GM19324 (cell line): ENCODE measurements around the gene FAM181A.

ENCODE experiments used
- ATAC-seq: cut with Tn5 transposase; IDR thresholded peaks from one replicate; pipeline ENCODE4 v1.9.1; 2021; ENCODE audit warnings: mild to moderate bottlenecking, moderate library complexity; ENCODE audit not compliant: unreplicated experiment, low FRiP score

FAM181A gene

GRCh38 chr14:93946541-93947090, 19.5 kb downstream of the FAM181A start:
- ATAC-seq, result no peak

- ATAC-seq, result no peak
Measured at GRCh38 chr14:93947282-93947681, 20.1 kb downstream of the FAM181A start.

GRCh38 chr14:93949511-93950075, 22.4 kb downstream of the FAM181A start:
- ATAC-seq, result no peak

GRCh38 chr14:93950948-93951634, 23.9 kb downstream of the FAM181A start:
- no peak for ATAC-seq

GRCh38 chr14:93951635-93952540, 24.7 kb downstream of the FAM181A start:
- no peak for ATAC-seq

- ATAC-seq, result no peak
Measured at GRCh38 chr14:93952829-93953228, 25.7 kb downstream of the FAM181A start.

GRCh38 chr14:93953263-93953662, 26.1 kb downstream of the FAM181A start:
- no peak for ATAC-seq

GRCh38 chr14:93953739-93954515, 26.8 kb downstream of the FAM181A start:
- no peak for ATAC-seq

- no peak for ATAC-seq
Measured at GRCh38 chr14:93954516-93954830, 27.3 kb downstream of the FAM181A start.

GRCh38 chr14:93954900-93955849, 28.0 kb downstream of the FAM181A start:
- no peak for ATAC-seq

GRCh38 chr14:93955850-93956481, 28.8 kb downstream of the FAM181A start:
- ATAC-seq, result no peak

- no peak for ATAC-seq
Measured at GRCh38 chr14:93956514-93957332, 29.6 kb downstream of the FAM181A start.

- no peak for ATAC-seq
Measured at GRCh38 chr14:93957333-93957710, 30.2 kb downstream of the FAM181A start.

- no peak for ATAC-seq
Measured at GRCh38 chr14:93957751-93958566, 30.8 kb downstream of the FAM181A start.

- no peak for ATAC-seq
Measured at GRCh38 chr14:93958567-93959238, 31.6 kb downstream of the FAM181A start.

GRCh38 chr14:93959239-93960107, 32.3 kb downstream of the FAM181A start:
- ATAC-seq, result peak; percentile 67
